ENCODE data around the gene IDS.
"Not testable (repeated sequence)": the region's sequence is repeated elsewhere in the genome, so short reads cannot be mapped to it uniquely, and the experiment has no call there.

Gene IDS

GRCh38 chrX:149527705-149528104, 22.6 kb upstream of the IDS start:
- DNase-seq (ENCODE audit: low spot score) = peak; percentile 46

- DNase-seq (ENCODE audit: low spot score) = not testable (repeated sequence)
Observed at GRCh38 chrX:149526318-149527033, 21.4 kb upstream of the IDS start.

- DNase-seq (ENCODE audit: low spot score) = not testable (repeated sequence)
Observed at GRCh38 chrX:149525903-149526302, 20.8 kb upstream of the IDS start.

- DNase-seq (ENCODE audit: low spot score) = peak; percentile 15
Observed at GRCh38 chrX:149525389-149525788, 20.3 kb upstream of the IDS start.

GRCh38 chrX:149522916-149523315, 17.8 kb upstream of the IDS start:
- no peak for DNase-seq (ENCODE audit: low spot score)

- no peak for DNase-seq (ENCODE audit: low spot score)
Observed at GRCh38 chrX:149521438-149521837, 16.3 kb upstream of the IDS start.

- DNase-seq (ENCODE audit: low spot score) = not testable (repeated sequence)
Observed at GRCh38 chrX:149520636-149521277, 15.7 kb upstream of the IDS start.

- DNase-seq (ENCODE audit: low spot score) = no peak
Observed at GRCh38 chrX:149518236-149518635, 13.1 kb upstream of the IDS start.

GRCh38 chrX:149517308-149517707, 12.2 kb upstream of the IDS start:
- DNase-seq (ENCODE audit: low spot score) = no peak

GRCh38 chrX:149516604-149517003, 11.5 kb upstream of the IDS start:
- DNase-seq (ENCODE audit: low spot score) = no peak

GRCh38 chrX:149515954-149516602, 11.0 kb upstream of the IDS start:
- no peak for DNase-seq (ENCODE audit: low spot score)

GRCh38 chrX:149513825-149514428, 8.8 kb upstream of the IDS start:
- DNase-seq (ENCODE audit: low spot score) = no peak

- peak; percentile 50 for DNase-seq (ENCODE audit: low spot score)
Observed at GRCh38 chrX:149512225-149512885, 7.2 kb upstream of the IDS start.

- no peak for DNase-seq (ENCODE audit: low spot score)
Observed at GRCh38 chrX:149511081-149511480, 6.0 kb upstream of the IDS start.

GRCh38 chrX:149510386-149510785, 5.3 kb upstream of the IDS start:
- no peak for DNase-seq (ENCODE audit: low spot score)

- DNase-seq (ENCODE audit: low spot score) = no peak
Observed at GRCh38 chrX:149508467-149508866, 3.4 kb upstream of the IDS start.

GRCh38 chrX:149506349-149506748, 1.2 kb upstream of the IDS start:
- no peak for DNase-seq (ENCODE audit: low spot score)

- DNase-seq (ENCODE audit: low spot score) = no peak
Observed at GRCh38 chrX:149505671-149506070, 565 bp upstream of the IDS start.

- DNase-seq (ENCODE audit: low spot score) = peak; percentile 40
Observed at GRCh38 chrX:149504226-149504914, 736 bp downstream of the IDS start.

GRCh38 chrX:149503446-149503845, 1.7 kb downstream of the IDS start:
- peak; percentile 26 for DNase-seq (ENCODE audit: low spot score)

GRCh38 chrX:149502923-149503322, 2.2 kb downstream of the IDS start:
- not testable (repeated sequence) for DNase-seq (ENCODE audit: low spot score)

- no peak for DNase-seq (ENCODE audit: low spot score)
Observed at GRCh38 chrX:149499766-149500165, 5.3 kb downstream of the IDS start.
